Breast epithelium (tissue), 4 donors: Measurements from ENCODE around the gene CEBPA. TPM values are rescaled to one million over a fixed set of nuclear protein-coding genes. Genes with fewer than 3 reads are reported as not detected.

ENCODE experiments used
- DNase-seq, 2 donors: peaks; one replicate each; pipeline ENCODE4 v3.0.0-alpha.2; 2019; ENCODE audit warnings: low spot score in 2 of 2
- H3K27ac ChIP-seq, 2 donors: fragments of 200-600 bp; sonication (generic) in 1 of 2; one replicate each; pipeline ENCODE4 v1.5.1; 2016 to 2019; ENCODE audit warnings: mild to moderate bottlenecking in 1 of 2
- H3K27me3 ChIP-seq, 2 donors: fragments of 200-600 bp; sonication (generic) in 1 of 2; one replicate each; pipeline versions ENCODE4 v1.5.1 to v1.6.0; 2017 to 2019; ENCODE audit warnings: control low read depth in 1 of 2, mild to moderate bottlenecking in 1 of 2
- H3K36me3 ChIP-seq: fragments of 200-600 bp; one replicate; pipeline ENCODE4 v1.5.1; 2019
- H3K4me1 ChIP-seq, 2 donors: fragments of 200-600 bp; sonication (generic); one replicate each; pipeline ENCODE4 v1.5.1; 2016 to 2019; ENCODE audit warnings: control low read depth in 1 of 2
- H3K4me3 ChIP-seq, 3 donors: fragments of 200-600 bp; sonication (generic); 1 replicate in 2 of 3; 2 replicates in 1 of 3; pipeline ENCODE4 v1.5.1; 2016 to 2019; ENCODE audit warnings: mild to moderate bottlenecking in 3 of 3, moderate library complexity in 2 of 3
- H3K9me3 ChIP-seq, 2 donors: fragments of 200-600 bp; sonication (generic) in 1 of 2; one replicate each; pipeline ENCODE4 v1.5.1; 2016 to 2019; ENCODE audit warnings: control low read depth in 1 of 2
- POLR2A ChIP-seq: fragments of 450-650 bp; IDR thresholded peaks from one replicate; pipeline ENCODE4 v1.6.1; 2016; ENCODE audit warnings: antibody characterized with exemption, mild to moderate bottlenecking, moderate library complexity
- POLR2AphosphoS5 ChIP-seq, 3 donors: sonication (generic); formaldehyde crosslinking; IDR thresholded peaks; one replicate each; pipeline ENCODE4 v1.6.1; 2017; ENCODE audit warnings: antibody characterized with exemption in 3 of 3
- intact Hi-C: fragments of 100-400 bp; cut with DNase I; formaldehyde crosslinking; loops from one replicate; pipeline ENCODE4 v1.15.1; 2023; ENCODE audit warnings: low total_unique reads
- total RNA-seq, 3 donors: library from RNA; depleted of rRNA; stranded (reverse); fragments of >200 nt; gene quantifications; one replicate each; pipeline ENCODE4 v1.1.0, GENCODE V29; 2016
- TF ChIP-seq, protein P1 (sequence below), 3 donors: fragments of 450-650 bp; IDR thresholded peaks; one replicate each; pipeline ENCODE4 v1.5.1; 2016 to 2017; ENCODE audit warnings: antibody characterized with exemption in 3 of 3, mild to moderate bottlenecking in 3 of 3, moderate library complexity in 3 of 3

Gene CEBPA
- total RNA-seq, 3 donors from 2014 or later = 35.1 to 263 (median 67.5) TPM

GRCh38 chr19:33275933-33276619 is 26.3 kb downstream of the CEBPA start:
- Histone ChIP-seq H3K27me3 (no peaks in the 10 kb centered on the region), H3K4me3 (no peak overlapping the region), H3K9me3 (no peaks in the 10 kb centered on the region), H3K36me3 (no peaks in the 10 kb centered on the region), H3K4me1 (peaks cover 0 to 7% of the 10 kb centered on the region in 2 donors), H3K27ac (no peak overlapping the region)
- intact Hi-C loops = no loop called here
- DNase-seq = no peak
- TF ChIP-seq, protein P1, sequence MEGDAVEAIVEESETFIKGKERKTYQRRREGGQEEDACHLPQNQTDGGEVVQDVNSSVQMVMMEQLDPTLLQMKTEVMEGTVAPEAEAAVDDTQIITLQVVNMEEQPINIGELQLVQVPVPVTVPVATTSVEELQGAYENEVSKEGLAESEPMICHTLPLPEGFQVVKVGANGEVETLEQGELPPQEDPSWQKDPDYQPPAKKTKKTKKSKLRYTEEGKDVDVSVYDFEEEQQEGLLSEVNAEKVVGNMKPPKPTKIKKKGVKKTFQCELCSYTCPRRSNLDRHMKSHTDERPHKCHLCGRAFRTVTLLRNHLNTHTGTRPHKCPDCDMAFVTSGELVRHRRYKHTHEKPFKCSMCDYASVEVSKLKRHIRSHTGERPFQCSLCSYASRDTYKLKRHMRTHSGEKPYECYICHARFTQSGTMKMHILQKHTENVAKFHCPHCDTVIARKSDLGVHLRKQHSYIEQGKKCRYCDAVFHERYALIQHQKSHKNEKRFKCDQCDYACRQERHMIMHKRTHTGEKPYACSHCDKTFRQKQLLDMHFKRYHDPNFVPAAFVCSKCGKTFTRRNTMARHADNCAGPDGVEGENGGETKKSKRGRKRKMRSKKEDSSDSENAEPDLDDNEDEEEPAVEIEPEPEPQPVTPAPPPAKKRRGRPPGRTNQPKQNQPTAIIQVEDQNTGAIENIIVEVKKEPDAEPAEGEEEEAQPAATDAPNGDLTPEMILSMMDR (IDR thresholded peaks at IDR 0.05) = no peak

DNA sequence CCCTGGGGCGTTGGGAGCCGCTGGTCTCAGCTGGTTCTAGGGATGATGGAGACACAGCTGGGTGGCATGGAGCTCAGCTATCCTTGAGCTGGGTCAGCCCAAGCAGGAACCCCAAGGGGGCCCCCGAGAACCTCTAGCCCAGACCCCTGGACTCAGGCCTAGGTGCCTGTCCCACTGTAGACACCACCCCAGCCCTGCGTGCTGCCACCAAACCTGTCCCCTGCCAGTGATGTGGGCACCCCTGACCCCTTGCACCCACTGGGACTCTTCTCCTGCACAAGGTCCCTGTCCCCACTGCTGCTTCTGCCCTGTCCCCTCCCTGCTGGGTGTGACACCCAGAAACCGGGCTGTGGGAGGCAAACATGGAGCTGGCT is 26.8 kb downstream of the CEBPA start:
- Histone ChIP-seq H3K9me3 (no peaks in the 10 kb centered on the region), H3K36me3 (no peaks in the 10 kb centered on the region), H3K4me3 (no peak overlapping the region), H3K27me3 (no peaks in the 10 kb centered on the region), H3K27ac (no peak overlapping the region), H3K4me1 (peaks cover 0 to 7% of the 10 kb centered on the region in 2 donors)
- no peak for TF ChIP-seq POLR2AphosphoS5 (IDR thresholded peaks at IDR 0.05)
- no peak for TF ChIP-seq POLR2A
- TF ChIP-seq, protein P1 (IDR thresholded peaks at IDR 0.05) = no peak
- intact Hi-C loops = no loop called here
- DNase-seq = no peak

GRCh38 chr19:33274663-33275558 is 27.4 kb downstream of the CEBPA start:
- H3K27me3 ChIP-seq = no peaks in the 10 kb centered on the region
- no peaks in the 10 kb centered on the region for H3K9me3 ChIP-seq
- no peaks in the 10 kb centered on the region for H3K36me3 ChIP-seq
- H3K4me3 ChIP-seq = no peak overlapping the region
- no peak for DNase-seq
- intact Hi-C loops = no loop called here
- H3K27ac ChIP-seq = peak overlapping the region in 1 of 2 donors; percentile 22
- peaks cover 0 to 7% of the 10 kb centered on the region in 2 donors for H3K4me1 ChIP-seq
- TF ChIP-seq POLR2AphosphoS5 (IDR thresholded peaks at IDR 0.05) (no peak), POLR2A (no peak)
- TF ChIP-seq, protein P1 (IDR thresholded peaks at IDR 0.05) = no peak

GRCh38 chr19:33273881-33274662 is 28.3 kb downstream of the CEBPA start:
- Histone ChIP-seq H3K9me3 (no peaks in the 10 kb centered on the region), H3K4me3 (no peak overlapping the region), H3K27ac (peak overlapping the region in 1 of 2 donors; percentile 48), H3K27me3 (no peaks in the 10 kb centered on the region), H3K4me1 (peaks cover 0 to 7% of the 10 kb centered on the region in 2 donors), H3K36me3 (no peaks in the 10 kb centered on the region)
- TF ChIP-seq POLR2A (no peak), POLR2AphosphoS5 (IDR thresholded peaks at IDR 0.05) (no peak)
- TF ChIP-seq, protein P1 (IDR thresholded peaks at IDR 0.05) = no peak
- DNase-seq = peak in 1 of 2 donors; percentile 65
- intact Hi-C loops = no loop called here
